SJSA1 (cell line): ENCODE measurements around the gene TIGD6. TPM values are rescaled to one million over a fixed set of nuclear protein-coding genes. Genes with fewer than 3 reads are reported as not detected.

Source experiments
- DNase-seq, 2 experiments: peaks; one replicate each; pipeline ENCODE4 v3.0.0-alpha.2; 2015 to 2020; ENCODE audit warnings: low spot score in 2 of 2, low read depth in 1 of 2
- H3K27ac ChIP-seq: fragments of 250-450 bp; sonication (Bioruptor Pico); 2 replicates; pipeline ENCODE4 v1.5.1; 2020; ENCODE audit warnings: mild to moderate bottlenecking, moderate library complexity
- H3K27me3 ChIP-seq: fragments of 250-450 bp; sonication (Bioruptor Pico); replicated peaks from 2 replicates; pipeline ENCODE4 v1.5.1; 2020; ENCODE audit warnings: mild to moderate bottlenecking, moderate library complexity
- H3K36me3 ChIP-seq: fragments of 250-450 bp; sonication (Bioruptor Pico); 2 replicates; pipeline ENCODE4 v1.5.1; 2020; ENCODE audit warnings: mild to moderate bottlenecking
- H3K4me1 ChIP-seq: fragments of 250-450 bp; sonication (Bioruptor Pico); replicated peaks from 2 replicates; pipeline ENCODE4 v1.6.1; 2021; ENCODE audit warnings: mild to moderate bottlenecking
- H3K4me3 ChIP-seq: fragments of 250-450 bp; sonication (Bioruptor Pico); 2 replicates; pipeline ENCODE4 v1.5.1; 2020; ENCODE audit warnings: mild to moderate bottlenecking
- H3K9me3 ChIP-seq: fragments of 250-450 bp; sonication (Bioruptor Pico); replicated peaks from 2 replicates; pipeline ENCODE4 v1.5.1; 2020; ENCODE audit warnings: mild to moderate bottlenecking
- total RNA-seq: library from RNA; depleted of rRNA; stranded (reverse); fragments of >200 nt; shearing (Covaris generic); gene quantifications from 2 replicates; pipeline ENCODE4 v1.2.3, GENCODE V29; 2014

The TIGD6 gene
- total RNA-seq, 1 experiment from 2014 or later: 10.0 TPM

DNA sequence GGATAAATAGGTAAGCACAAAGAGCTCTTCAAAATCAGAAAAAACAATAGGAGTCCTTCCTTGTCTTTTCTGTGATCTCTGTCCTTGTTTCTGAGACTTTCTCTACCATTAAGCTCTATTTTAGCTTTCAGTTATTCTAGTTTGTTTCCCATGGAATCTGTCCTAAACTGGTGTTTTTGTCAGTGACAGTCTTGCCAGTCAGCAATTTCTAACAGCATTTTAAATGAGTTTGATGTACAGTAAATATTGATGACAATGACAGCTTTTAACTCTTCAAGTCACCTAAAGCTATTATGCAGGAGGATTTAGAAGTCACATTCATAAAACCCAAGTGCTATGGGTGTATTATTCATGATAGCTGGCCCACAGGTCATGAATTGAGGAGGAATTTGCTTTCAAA, 17.9 kb downstream of the TIGD6 start:
- DNase-seq: no peak
- H3K36me3 ChIP-seq: peaks cover 31% of the 10 kb centered on the region

DNA sequence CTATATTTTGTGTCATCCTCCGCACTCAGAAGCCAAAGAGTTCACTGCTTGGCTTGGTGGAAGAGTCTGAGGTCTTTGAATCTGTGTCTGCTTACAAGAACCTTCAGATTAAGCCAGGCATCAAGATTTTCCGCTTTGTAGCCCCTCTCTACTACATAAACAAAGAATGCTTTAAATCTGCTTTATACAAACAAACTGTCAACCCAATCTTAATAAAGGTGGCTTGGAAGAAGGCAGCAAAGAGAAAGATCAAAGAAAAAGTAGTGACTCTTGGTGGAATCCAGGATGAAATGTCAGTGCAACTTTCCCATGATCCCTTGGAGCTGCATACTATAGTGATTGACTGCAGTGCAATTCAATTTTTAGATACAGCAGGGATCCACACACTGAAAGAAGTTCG, 19.2 kb downstream of the TIGD6 start:
- Histone ChIP-seq H3K36me3 (peaks cover 33% of the 10 kb centered on the region), H3K9me3 (no peaks in the 10 kb centered on the region), H3K27me3 (no peaks in the 10 kb centered on the region), H3K4me1 (0 out of 2 replicates have a peak, but pooled peaks cover 4% of the 10 kb centered on the region), H3K27ac (no peak overlapping the region), H3K4me3 (no peak overlapping the region)
- DNase-seq: no peak

More for the DNA sequence above, 17.9 kb downstream of the TIGD6 start:
- Histone ChIP-seq H3K4me1 (no peaks in the 10 kb centered on the region), H3K9me3 (no peaks in the 10 kb centered on the region), H3K27ac (no peak overlapping the region), H3K27me3 (no peaks in the 10 kb centered on the region), H3K4me3 (no peak overlapping the region)

DNA sequence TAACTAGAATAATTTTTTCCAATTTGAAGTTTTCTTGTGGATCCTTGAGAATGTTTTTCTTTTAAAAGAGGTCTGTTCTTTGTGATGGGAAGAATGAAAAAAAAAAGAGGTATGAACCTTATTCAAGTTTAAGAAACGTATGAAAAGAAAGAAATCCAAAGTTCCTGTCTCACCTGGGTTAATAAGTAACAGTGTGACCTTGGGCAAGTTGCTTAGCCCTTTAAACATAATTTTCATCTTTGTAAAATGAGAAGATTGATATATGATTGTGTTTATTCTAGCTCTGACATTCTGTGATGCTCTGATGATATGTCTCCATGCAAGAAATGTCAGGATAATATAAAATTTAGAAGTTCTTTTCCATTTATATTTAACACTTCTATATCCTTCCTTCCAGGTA, 20.6 kb downstream of the TIGD6 start:
- Histone ChIP-seq H3K27me3 (no peaks in the 10 kb centered on the region), H3K27ac (no peak overlapping the region), H3K4me3 (no peak overlapping the region), H3K4me1 (0 out of 2 replicates have a peak, but pooled peaks cover 4% of the 10 kb centered on the region), H3K9me3 (no peaks in the 10 kb centered on the region), H3K36me3 (peaks cover 35% of the 10 kb centered on the region)
- DNase-seq: no peak

DNA sequence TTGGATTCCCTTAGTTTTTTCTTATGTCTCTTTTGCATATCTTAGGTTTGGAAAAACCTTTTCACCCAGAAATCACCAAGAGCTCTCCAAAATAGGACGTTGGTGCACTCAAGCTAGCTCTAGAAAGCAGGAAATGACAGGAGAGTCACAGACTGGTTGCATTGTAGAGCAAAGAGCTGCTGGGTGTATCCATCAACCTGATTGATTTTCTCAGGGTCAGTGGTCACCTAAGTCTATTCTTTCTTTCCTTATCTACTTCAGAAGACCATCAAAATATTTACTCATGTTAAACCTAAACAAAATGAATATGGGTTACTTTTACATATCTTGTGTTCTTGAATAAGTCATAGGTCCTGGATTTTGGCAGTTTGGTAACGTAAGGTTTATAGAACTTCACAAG, 25.0 kb downstream of the TIGD6 start:
- H3K9me3 ChIP-seq: no peaks in the 10 kb centered on the region
- DNase-seq: no peak
- no peak overlapping the region for H3K27ac ChIP-seq
- peaks cover 23% of the 10 kb centered on the region for H3K36me3 ChIP-seq
- no peak overlapping the region for H3K4me3 ChIP-seq
- no peaks in the 10 kb centered on the region for H3K27me3 ChIP-seq
- 0 out of 2 replicates have a peak, but pooled peaks cover 4% of the 10 kb centered on the region for H3K4me1 ChIP-seq

DNA sequence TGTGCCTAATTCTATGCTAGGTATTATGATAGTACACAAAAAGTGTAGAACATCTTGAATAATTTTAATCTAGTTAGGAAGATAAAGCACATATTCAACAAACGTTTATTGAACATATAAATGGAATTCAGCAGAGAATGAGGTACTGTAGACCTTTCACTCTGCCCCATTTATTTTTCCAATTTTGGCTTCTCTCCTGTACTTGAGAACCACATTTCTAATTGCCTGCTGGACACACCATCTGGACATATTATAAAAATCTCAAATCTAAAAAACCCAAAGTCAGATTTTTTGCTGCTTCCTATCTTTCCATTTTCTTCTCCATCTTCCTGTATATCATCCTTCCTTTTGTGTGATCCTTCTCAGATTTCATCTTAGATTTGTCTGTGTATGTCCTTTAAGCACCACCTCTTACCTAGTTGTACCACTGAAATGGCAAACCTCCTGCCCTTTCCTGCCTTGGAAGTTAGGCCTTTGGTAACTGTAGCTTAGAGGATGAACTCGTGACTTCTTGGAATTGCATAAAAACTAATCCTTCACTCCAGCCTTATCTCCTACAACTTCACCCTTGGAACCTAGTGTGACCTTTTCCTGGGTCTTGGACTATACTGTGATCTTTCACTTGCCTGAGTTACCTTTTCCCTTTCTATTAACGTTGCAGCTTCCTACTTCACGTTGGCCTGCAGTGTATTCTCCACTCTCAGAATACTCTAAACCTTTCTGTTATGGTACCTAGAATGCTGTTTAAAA, 31.1 kb downstream of the TIGD6 start:
- Histone ChIP-seq H3K4me3 (no peak overlapping the region), H3K4me1 (no peaks in the 10 kb centered on the region), H3K27me3 (no peaks in the 10 kb centered on the region), H3K36me3 (no peaks in the 10 kb centered on the region; the same call in 1 of the 2 replicates), H3K27ac (no peak overlapping the region), H3K9me3 (no peaks in the 10 kb centered on the region)
- no peak for DNase-seq

DNA sequence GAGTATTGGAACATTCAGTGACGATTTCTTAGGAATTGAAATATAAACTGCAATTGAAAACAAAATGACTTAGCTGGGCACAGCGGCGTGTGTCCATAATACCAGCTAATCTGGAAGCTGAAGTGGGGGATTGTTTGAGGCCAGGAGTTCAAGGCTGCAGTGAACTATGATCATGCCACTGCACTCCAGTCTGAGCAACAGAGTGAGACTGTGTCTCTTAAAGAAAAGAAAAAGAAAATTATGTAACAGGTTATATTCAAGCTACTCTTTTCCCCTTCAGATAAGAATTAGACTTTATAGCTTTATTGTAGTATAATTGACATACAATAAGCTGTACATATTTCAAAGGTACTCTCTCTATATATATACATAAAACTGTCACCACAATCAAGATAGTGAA, 33.5 kb downstream of the TIGD6 start:
- H3K27me3 ChIP-seq: no peaks in the 10 kb centered on the region
- H3K27ac ChIP-seq: no peak overlapping the region
- no peaks in the 10 kb centered on the region for H3K9me3 ChIP-seq
- DNase-seq: no peak
- peaks cover 4% of the 10 kb centered on the region; the same call in 1 of the 2 replicates for H3K36me3 ChIP-seq
- H3K4me1 ChIP-seq: peaks cover under 1% of the 10 kb centered on the region
- H3K4me3 ChIP-seq: no peak overlapping the region

DNA sequence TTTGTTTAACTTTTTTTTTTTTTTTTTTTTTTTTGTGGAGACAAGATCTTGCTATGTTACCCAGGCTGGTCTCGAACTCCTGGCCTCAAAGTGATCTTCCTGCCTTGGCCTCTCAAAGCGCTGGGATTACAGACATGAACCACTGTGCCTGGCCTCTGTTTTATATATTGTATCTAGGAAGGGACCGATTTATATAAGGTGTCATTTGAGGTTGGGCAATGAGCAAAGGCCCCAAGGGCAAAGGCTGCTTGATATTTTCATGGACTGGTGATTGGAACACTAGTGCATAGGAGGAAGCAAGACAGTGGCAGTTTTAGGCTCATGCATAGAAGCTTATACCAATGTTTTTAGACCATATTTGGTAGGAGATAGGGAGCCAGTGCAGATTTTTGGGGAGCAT, 36.7 kb downstream of the TIGD6 start:
- no peak for DNase-seq
- H3K27ac ChIP-seq: no peak overlapping the region
- H3K4me1 ChIP-seq: peaks cover 26% of the 10 kb centered on the region
- H3K4me3 ChIP-seq: no peak overlapping the region
- no peaks in the 10 kb centered on the region for H3K9me3 ChIP-seq
- peaks cover 10% of the 10 kb centered on the region; the same call in 1 of the 2 replicates for H3K36me3 ChIP-seq
- no peaks in the 10 kb centered on the region for H3K27me3 ChIP-seq

DNA sequence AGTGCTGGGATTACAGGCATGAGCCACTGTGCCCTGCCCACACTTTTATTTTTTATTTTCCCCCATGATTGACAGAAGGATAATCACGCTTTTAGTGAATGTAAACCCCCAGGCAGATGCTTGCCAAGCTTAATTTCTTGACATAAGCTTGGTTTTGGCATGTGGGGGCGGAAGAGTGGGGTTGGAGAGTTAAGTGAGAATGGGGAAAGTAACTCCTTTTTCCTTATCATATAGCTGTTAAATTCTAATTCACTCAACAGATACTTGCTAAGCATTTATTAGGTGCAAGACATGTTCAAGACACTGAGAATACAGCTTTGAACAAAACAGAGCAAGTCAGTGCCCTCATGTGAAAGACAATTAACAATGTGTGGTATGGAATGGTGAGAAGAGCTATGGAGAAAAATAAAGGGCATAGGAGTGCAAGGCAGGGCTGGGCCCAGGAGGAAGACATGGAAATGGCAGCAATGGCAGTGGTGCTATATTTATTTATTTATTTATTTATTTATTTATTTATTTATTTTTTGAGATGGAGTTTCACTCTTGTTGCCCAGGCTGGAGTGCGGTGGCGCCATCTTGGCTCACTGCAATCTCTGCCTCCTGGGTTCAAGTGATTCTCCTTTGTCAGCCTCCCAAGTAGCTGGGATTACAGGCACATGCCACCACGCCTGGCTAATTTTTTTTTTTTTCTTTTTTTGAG, 37.7 kb downstream of the TIGD6 start:
- H3K27me3 ChIP-seq: no peaks in the 10 kb centered on the region
- H3K36me3 ChIP-seq: peaks cover 10% of the 10 kb centered on the region; the same call in 1 of the 2 replicates
- DNase-seq: no peak
- peaks cover 26% of the 10 kb centered on the region for H3K4me1 ChIP-seq
- no peak overlapping the region for H3K27ac ChIP-seq
- H3K9me3 ChIP-seq: no peaks in the 10 kb centered on the region
- H3K4me3 ChIP-seq: no peak overlapping the region

DNA sequence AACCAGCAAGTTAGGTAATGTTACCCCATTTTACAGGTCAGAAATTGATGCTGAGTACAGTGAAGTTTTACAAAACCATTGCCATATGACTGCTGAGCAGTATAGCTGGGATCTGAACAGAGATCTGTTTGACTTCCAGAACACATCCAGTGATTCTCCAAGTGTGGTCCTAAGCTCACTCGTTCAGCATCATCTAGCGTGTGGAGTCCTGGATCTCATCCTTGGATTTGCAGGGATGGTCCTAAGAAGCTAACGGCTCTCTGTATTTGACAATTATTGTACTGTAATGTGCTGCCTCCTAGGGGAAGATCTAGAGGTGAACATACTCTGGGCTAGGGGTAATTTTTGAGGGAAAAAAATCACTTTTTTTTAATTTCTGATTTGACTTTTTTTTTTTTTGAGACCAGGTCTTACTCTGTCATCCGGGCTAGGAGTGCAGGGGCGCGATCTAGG, 38.5 kb downstream of the TIGD6 start:
- peaks cover 26% of the 10 kb centered on the region for H3K4me1 ChIP-seq
- H3K27ac ChIP-seq: no peak overlapping the region
- H3K36me3 ChIP-seq: peaks cover 10% of the 10 kb centered on the region; the same call in 1 of the 2 replicates
- DNase-seq: peak in 1 of 2 experiments; percentile 68
- no peaks in the 10 kb centered on the region for H3K27me3 ChIP-seq
- no peaks in the 10 kb centered on the region for H3K9me3 ChIP-seq
- no peak overlapping the region for H3K4me3 ChIP-seq

DNA sequence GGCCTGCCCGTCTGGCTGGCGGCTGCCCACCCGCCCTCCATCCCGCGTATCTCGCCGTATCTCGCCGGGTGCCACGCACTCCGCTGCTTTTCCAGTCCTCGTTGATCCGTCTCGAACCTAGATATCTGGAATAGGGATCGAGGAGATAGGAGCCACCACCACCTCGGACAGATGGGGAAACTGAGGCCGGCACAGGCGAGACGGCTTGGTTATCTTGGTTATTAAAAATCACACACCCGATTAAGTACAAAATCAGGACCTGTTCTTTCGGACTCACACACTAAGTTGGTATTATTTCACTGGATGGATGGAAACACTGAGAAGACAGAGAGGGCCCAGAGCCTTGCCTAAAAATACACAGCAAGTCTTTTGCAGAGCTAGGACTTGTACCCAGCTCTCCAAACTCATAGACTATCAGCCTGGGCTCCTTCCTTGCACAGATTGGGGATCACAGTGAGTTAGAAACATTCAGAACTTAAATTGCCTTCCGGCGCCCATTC, 39.2 kb downstream of the TIGD6 start:
- H3K4me3 ChIP-seq: peak overlapping the region; percentile 66
- DNase-seq: no peak
- peaks cover 26% of the 10 kb centered on the region for H3K4me1 ChIP-seq
- H3K36me3 ChIP-seq: peaks cover 10% of the 10 kb centered on the region; the same call in 1 of the 2 replicates
- no peaks in the 10 kb centered on the region for H3K27me3 ChIP-seq
- peak overlapping the region; percentile 1; the same call in 1 of the 2 replicates for H3K27ac ChIP-seq
- H3K9me3 ChIP-seq: no peaks in the 10 kb centered on the region

DNA sequence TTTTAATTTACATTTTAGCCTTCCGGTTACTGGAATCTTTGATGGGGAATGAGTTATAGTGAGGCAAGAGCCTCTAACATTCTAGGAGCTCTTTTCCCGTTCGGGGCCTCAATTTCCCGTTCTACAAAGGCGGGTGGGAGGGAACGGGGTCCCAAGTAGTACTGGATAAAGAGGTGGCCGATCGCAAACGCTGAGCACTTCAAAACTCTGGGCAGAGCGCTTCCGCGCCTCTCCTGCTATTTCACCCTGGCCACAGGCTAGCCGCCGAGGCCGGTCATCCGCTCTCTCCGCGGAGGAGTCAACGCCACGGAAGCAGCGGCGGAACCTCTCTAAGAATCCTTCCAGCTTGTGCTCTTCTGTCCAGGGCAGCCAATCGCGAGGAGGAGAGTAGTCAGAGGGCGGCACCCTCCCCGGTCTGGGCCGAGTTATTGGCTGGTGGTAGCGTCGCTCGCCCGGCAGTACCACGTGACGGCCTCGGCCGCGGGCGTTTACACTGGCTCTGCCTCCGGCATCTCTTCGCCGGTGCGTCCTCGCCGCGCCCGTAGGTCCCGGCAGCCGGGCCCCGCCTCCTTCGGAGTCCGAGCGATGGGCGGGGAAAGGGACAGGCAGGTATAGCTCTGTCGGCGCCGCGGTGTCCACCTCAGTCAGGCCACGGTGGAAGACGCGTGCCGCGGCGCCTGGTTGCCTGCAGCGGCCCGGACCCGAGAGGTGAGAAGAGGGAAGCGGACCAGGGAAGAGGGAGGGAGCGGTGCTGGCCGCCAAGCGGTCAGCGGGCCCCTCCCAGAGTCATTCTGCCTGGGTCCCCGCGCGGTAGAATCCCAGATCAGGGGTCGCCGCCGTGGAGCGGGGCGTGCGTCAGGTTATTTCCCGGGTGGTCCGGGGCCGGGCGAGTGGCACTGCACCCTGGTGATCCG, 39.9 kb downstream of the TIGD6 start, which contains the start of gene SLC26A2:
Gene SLC26A2, plus strand, starts transcription at position 487 of the 914 bp plus-strand sequence. CDS start 16,895 bp downstream, outside the sequence.
- Histone ChIP-seq H3K9me3 (no peaks in the 10 kb centered on the region), H3K36me3 (peaks cover 10% of the 10 kb centered on the region; the same call in 1 of the 2 replicates), H3K27me3 (no peaks in the 10 kb centered on the region), H3K27ac (peak within 1 kb of the TSS; percentile 67), H3K4me3 (peak within 1 kb of the TSS; percentile 66), H3K4me1 (peaks cover 26% of the 10 kb centered on the region)
- DNase-seq: peak; percentile 99

DNA sequence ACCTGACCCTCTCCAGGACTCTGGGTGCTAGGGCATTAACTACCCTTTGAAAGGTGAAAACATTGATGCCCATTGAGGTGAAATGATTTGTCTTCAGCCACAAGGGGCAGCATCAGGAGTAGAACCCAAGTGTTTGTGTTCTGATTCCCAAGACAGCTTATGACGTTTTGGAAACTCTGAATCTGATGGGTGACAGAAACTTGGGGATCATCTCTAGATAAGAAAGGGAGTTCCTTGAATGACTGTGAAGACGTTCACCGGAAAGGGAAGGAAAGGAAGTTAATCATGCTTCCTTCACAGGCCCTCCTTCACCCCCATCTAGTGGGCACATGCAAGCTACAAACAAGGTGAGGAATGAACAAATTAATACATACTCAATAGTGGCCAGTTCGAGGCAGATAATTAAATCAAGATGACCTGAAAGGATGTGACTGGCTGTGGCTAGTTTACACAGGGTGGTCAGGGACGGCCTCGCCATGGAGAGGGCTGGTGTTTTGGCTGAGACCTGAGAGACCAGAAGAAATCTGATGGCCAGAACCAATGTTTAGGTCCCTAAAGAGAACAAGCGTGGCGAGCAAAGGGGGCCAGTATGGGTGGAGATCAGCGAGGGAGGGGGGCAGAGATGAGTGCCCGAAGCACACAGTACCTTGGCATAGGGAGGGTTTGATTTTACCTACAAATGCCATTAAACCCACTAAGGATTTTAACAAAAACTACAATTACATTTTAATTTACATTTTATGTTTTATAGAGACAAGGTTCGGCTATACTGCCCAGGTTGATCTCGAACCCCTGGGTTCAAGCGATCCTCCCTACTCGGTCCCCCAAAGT, 40.8 kb downstream of the TIGD6 start:
- Histone ChIP-seq H3K36me3 (peaks cover 10% of the 10 kb centered on the region; the same call in 1 of the 2 replicates), H3K27me3 (no peaks in the 10 kb centered on the region), H3K4me3 (peak overlapping the region; percentile 66), H3K27ac (peak overlapping the region; percentile 67), H3K4me1 (peaks cover 26% of the 10 kb centered on the region), H3K9me3 (no peaks in the 10 kb centered on the region)
- peak; percentile 64 to 73 for DNase-seq
